Skeletal muscle tissue (tissue), 4 donors: ENCODE data around the gene HSP90AB1. TPM values are rescaled to one million over a fixed set of nuclear protein-coding genes. Genes with fewer than 3 reads are reported as not detected.

Experiments
- H3K27ac ChIP-seq: one replicate; pipeline ENCODE4 v1.7.0; 2013; ENCODE audit warnings: mild to moderate bottlenecking, low read depth, low read length, inconsistent platforms
- H3K27me3 ChIP-seq, 3 donors: one replicate each; pipeline ENCODE4 v1.7.0; 2013; ENCODE audit warnings: low read length in 3 of 3; ENCODE audit not compliant: control insufficient read depth in 3 of 3, insufficient read depth in 3 of 3
- H3K36me3 ChIP-seq, 3 donors: one replicate each; pipeline ENCODE4 v1.7.0; 2013; ENCODE audit warnings: low read length in 3 of 3; ENCODE audit not compliant: control insufficient read depth in 3 of 3, insufficient read depth in 3 of 3
- H3K4me1 ChIP-seq, 3 donors: one replicate each; pipeline ENCODE4 v1.7.0; 2013; ENCODE audit warnings: low read length in 3 of 3, mild to moderate bottlenecking in 3 of 3; ENCODE audit not compliant: control insufficient read depth in 3 of 3, insufficient read depth in 3 of 3
- H3K4me3 ChIP-seq, 3 donors: one replicate each; pipeline ENCODE4 v1.7.0; 2013; ENCODE audit warnings: low read length in 3 of 3
- H3K9ac ChIP-seq, 3 donors: one replicate each; pipeline ENCODE4 v1.7.0; 2013; ENCODE audit warnings: low read length in 3 of 3, mild to moderate bottlenecking in 3 of 3, moderate library complexity in 2 of 3, low read depth in 1 of 3
- H3K9me3 ChIP-seq, 3 donors: one replicate each; pipeline ENCODE4 v1.7.0; 2013; ENCODE audit warnings: low read length in 3 of 3; ENCODE audit not compliant: control insufficient read depth in 3 of 3
- total RNA-seq: library from RNA; depleted of rRNA; stranded (reverse); fragments of >200 nt; gene quantifications from one replicate; pipeline ENCODE4 v1.2.3, GENCODE V29; 2014
- donor health status: Osteomylitis.

HSP90AB1 gene
- total RNA-seq, 1 donor from 2014 or later = 474 TPM

GRCh38 chr6:44211284-44211683, 35.6 kb upstream of the HSP90AB1 start:
- H3K9ac ChIP-seq = no peak overlapping the region
- peaks cover 3 to 4% (median 4%) of the 10 kb centered on the region in 3 donors for H3K4me1 ChIP-seq

GRCh38 chr6:44214307-44214706, 32.6 kb upstream of the HSP90AB1 start:
- H3K4me3 ChIP-seq = no peak overlapping the region
- no peaks in the 10 kb centered on the region for H3K9me3 ChIP-seq
- peaks cover 27 to 30% (median 28%) of the 10 kb centered on the region in 3 donors for H3K4me1 ChIP-seq
- H3K36me3 ChIP-seq = no peaks in the 10 kb centered on the region
- no peak overlapping the region for H3K27ac ChIP-seq
- no peak overlapping the region for H3K9ac ChIP-seq
- H3K27me3 ChIP-seq = no peaks in the 10 kb centered on the region

More at GRCh38 chr6:44211284-44211683, 35.6 kb upstream of the HSP90AB1 start:
- Histone ChIP-seq H3K9me3 (no peaks in the 10 kb centered on the region), H3K27ac (no peak overlapping the region), H3K4me3 (no peak overlapping the region), H3K36me3 (no peaks in the 10 kb centered on the region), H3K27me3 (no peaks in the 10 kb centered on the region)

- Histone ChIP-seq H3K27ac (peak within 1 kb of the TSS; percentile 94), H3K4me1 (peaks cover 39 to 44% (median 43%) of the 10 kb centered on the region in 3 donors), H3K9me3 (no peaks in the 10 kb centered on the region), H3K4me3 (peak within 1 kb of the TSS; percentile 30 to 54 (median 43)), H3K9ac (peak within 1 kb of the TSS; percentile 53 to 77 (median 66)), H3K36me3 (no peaks in the 10 kb centered on the region), H3K27me3 (no peaks in the 10 kb centered on the region)
Observed at GRCh38 chr6:44216677-44217331, 30.1 kb upstream of the HSP90AB1 start, which contains the start of gene MYMX. Gene MYMX, plus strand, starts transcription at chr6:44216926. Its CDS starts 546 bp downstream, at chr6:44217472.

- H3K9me3 ChIP-seq = no peaks in the 10 kb centered on the region
- peak overlapping the region; percentile 53 to 77 (median 66) for H3K9ac ChIP-seq
- H3K4me1 ChIP-seq = peaks cover 45 to 51% (median 47%) of the 10 kb centered on the region in 3 donors
- H3K27ac ChIP-seq = peak overlapping the region; percentile 94
- no peaks in the 10 kb centered on the region for H3K27me3 ChIP-seq
- H3K36me3 ChIP-seq = no peaks in the 10 kb centered on the region
- H3K4me3 ChIP-seq = peak overlapping the region; percentile 30 to 54 (median 43)
Observed at GRCh38 chr6:44217332-44218143, 29.4 kb upstream of the HSP90AB1 start.

GRCh38 chr6:44219053-44219814, 27.7 kb upstream of the HSP90AB1 start:
- Histone ChIP-seq H3K9ac (peak overlapping the region; percentile 43 to 84 (median 48)), H3K4me1 (peaks cover 55 to 60% (median 56%) of the 10 kb centered on the region in 3 donors), H3K9me3 (no peaks in the 10 kb centered on the region), H3K27me3 (no peaks in the 10 kb centered on the region), H3K36me3 (no peaks in the 10 kb centered on the region), H3K27ac (peak overlapping the region; percentile 94), H3K4me3 (peak overlapping the region; percentile 55 to 73 (median 65))

GRCh38 chr6:44219815-44220784, 26.8 kb upstream of the HSP90AB1 start:
- Histone ChIP-seq H3K9ac (peak overlapping the region in 2 of 3 donors; percentile 38 to 61), H3K27ac (peak overlapping the region; percentile 94), H3K4me1 (peaks cover 64 to 69% (median 64%) of the 10 kb centered on the region in 3 donors)

GRCh38 chr6:44220913-44221290, 26.0 kb upstream of the HSP90AB1 start:
- Histone ChIP-seq H3K9me3 (no peaks in the 10 kb centered on the region), H3K4me3 (peak overlapping the region in 1 of 3 donors; percentile 3), H3K9ac (peak overlapping the region in 2 of 3 donors; percentile 38 to 80), H3K27me3 (no peaks in the 10 kb centered on the region), H3K27ac (peak overlapping the region; percentile 94), H3K36me3 (no peaks in the 10 kb centered on the region), H3K4me1 (peaks cover 71 to 75% (median 72%) of the 10 kb centered on the region in 3 donors)

More at GRCh38 chr6:44219815-44220784, 26.8 kb upstream of the HSP90AB1 start:
- Histone ChIP-seq H3K36me3 (no peaks in the 10 kb centered on the region), H3K9me3 (no peaks in the 10 kb centered on the region), H3K27me3 (no peaks in the 10 kb centered on the region), H3K4me3 (peak overlapping the region; percentile 55 to 73 (median 64))

GRCh38 chr6:44221291-44221960, 25.5 kb upstream of the HSP90AB1 start:
- H3K9me3 ChIP-seq = no peaks in the 10 kb centered on the region
- H3K27me3 ChIP-seq = no peaks in the 10 kb centered on the region
- H3K27ac ChIP-seq = peak overlapping the region; percentile 94
- H3K36me3 ChIP-seq = no peaks in the 10 kb centered on the region
- H3K4me3 ChIP-seq = peak overlapping the region; percentile 24 to 60 (median 32)
- H3K4me1 ChIP-seq = peaks cover 72 to 76% (median 74%) of the 10 kb centered on the region in 3 donors
- peak overlapping the region; percentile 27 to 80 (median 63) for H3K9ac ChIP-seq
